Uterus (tissue), 2 donors: ENCODE results near the gene DAPP1.

Experiments used
- POLR2A ChIP-seq, 2 donors: fragments of 450-650 bp; IDR thresholded peaks; one replicate each; pipeline ENCODE4 v1.6.1; 2016; ENCODE audit warnings: antibody characterized with exemption in 2 of 2, mild to moderate bottlenecking in 1 of 2, moderate library complexity in 1 of 2
- TF ChIP-seq, protein P1 (sequence below), 4 experiments: fragments of 200-600 bp in 2 of 4; fragments of 450-650 bp in 2 of 4; sonication (generic) in 2 of 4; IDR thresholded peaks; one replicate each; pipeline ENCODE4 v1.5.1; 2016 to 2019; ENCODE audit warnings: antibody characterized with exemption in 4 of 4, mild to moderate bottlenecking in 2 of 4, moderate library complexity in 1 of 4

GRCh38 chr4:99800332-99801004 is 16.2 kb upstream of the DAPP1 start:
- TF ChIP-seq, protein P1, sequence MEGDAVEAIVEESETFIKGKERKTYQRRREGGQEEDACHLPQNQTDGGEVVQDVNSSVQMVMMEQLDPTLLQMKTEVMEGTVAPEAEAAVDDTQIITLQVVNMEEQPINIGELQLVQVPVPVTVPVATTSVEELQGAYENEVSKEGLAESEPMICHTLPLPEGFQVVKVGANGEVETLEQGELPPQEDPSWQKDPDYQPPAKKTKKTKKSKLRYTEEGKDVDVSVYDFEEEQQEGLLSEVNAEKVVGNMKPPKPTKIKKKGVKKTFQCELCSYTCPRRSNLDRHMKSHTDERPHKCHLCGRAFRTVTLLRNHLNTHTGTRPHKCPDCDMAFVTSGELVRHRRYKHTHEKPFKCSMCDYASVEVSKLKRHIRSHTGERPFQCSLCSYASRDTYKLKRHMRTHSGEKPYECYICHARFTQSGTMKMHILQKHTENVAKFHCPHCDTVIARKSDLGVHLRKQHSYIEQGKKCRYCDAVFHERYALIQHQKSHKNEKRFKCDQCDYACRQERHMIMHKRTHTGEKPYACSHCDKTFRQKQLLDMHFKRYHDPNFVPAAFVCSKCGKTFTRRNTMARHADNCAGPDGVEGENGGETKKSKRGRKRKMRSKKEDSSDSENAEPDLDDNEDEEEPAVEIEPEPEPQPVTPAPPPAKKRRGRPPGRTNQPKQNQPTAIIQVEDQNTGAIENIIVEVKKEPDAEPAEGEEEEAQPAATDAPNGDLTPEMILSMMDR (IDR thresholded peaks at IDR 0.05): no peak
- TF ChIP-seq POLR2A (IDR thresholded peaks at IDR 0.05): no peak
